ENCODE measurements around the gene STARD3.

- TF ChIP-seq, protein P1, sequence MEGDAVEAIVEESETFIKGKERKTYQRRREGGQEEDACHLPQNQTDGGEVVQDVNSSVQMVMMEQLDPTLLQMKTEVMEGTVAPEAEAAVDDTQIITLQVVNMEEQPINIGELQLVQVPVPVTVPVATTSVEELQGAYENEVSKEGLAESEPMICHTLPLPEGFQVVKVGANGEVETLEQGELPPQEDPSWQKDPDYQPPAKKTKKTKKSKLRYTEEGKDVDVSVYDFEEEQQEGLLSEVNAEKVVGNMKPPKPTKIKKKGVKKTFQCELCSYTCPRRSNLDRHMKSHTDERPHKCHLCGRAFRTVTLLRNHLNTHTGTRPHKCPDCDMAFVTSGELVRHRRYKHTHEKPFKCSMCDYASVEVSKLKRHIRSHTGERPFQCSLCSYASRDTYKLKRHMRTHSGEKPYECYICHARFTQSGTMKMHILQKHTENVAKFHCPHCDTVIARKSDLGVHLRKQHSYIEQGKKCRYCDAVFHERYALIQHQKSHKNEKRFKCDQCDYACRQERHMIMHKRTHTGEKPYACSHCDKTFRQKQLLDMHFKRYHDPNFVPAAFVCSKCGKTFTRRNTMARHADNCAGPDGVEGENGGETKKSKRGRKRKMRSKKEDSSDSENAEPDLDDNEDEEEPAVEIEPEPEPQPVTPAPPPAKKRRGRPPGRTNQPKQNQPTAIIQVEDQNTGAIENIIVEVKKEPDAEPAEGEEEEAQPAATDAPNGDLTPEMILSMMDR (IDR thresholded peaks at IDR 0.05; ENCODE audit: poor library complexity): no peak
- no peak for TF ChIP-seq EZH2 (IDR thresholded peaks at IDR 0.05; ENCODE audit: borderline replicate concordance)
- no peak for TF ChIP-seq EZH2phosphoT487 (IDR thresholded peaks at IDR 0.05; ENCODE audit: low read depth, severe bottlenecking, unreplicated experiment)
Measured at GRCh38 chr17:39611401-39612112, 25.4 kb upstream of the STARD3 start.

All from hepatocyte (in vitro differentiated cells).